ENCODE results near the gene NCKAP5.

- TF ChIP-seq CTCF (IDR thresholded peaks at IDR 0.05): no peak
- no peak for TF ChIP-seq POLR2A (IDR thresholded peaks at IDR 0.05)
Measured at GRCh38 chr2:133389569-133389968, 178.7 kb downstream of the NCKAP5 start.

Measured in vagina (tissue), 2 donors.